GM13977 (cell line): ENCODE measurements around the gene ZNHIT3.

ENCODE experiments used
- DNase-seq: peaks from one replicate; pipeline ENCODE4 v3.0.0; 2012; ENCODE audit warnings: low spot score
- in situ Hi-C: fragments of 300-500 bp; cut with MboI; formaldehyde crosslinking; loops from one replicate; pipeline ENCODE4 v1.12.0; 2022; ENCODE audit warnings: low sequenced_read_pairs, low pct_unique_long_range_greater_than_20kb, mixed read lengths, inconsistent platforms; ENCODE audit not compliant: unreplicated experiment
- TF ChIP-seq, protein P1 (sequence below): IDR thresholded peaks from 2 replicates; pipeline ENCODE4 v1.5.1; 2012; ENCODE audit warnings: mild to moderate bottlenecking, control low read depth; ENCODE audit not compliant: insufficient read depth; ENCODE audit errors: extremely low read depth, missing control alignments

The ZNHIT3 gene

DNA sequence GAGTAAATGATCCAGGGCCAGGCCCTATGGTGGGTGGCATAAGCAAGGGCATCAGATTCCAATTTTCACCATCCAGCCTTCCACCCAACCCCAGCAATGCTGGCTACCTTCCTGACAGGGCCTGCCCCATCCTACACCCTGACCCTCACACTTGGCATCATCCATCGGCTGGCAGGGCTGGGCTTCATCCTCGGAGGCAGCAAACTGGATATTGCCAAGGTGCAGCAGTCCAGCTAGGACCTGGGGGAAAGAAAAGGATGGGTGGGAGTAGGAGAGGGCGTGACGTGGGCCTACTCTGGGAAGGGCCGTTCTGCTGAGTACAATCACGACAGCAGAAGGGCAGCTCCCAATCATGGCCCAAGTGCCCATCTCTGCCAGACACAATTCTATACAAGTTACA, 24.7 kb downstream of the ZNHIT3 start:
- TF ChIP-seq, protein P1, sequence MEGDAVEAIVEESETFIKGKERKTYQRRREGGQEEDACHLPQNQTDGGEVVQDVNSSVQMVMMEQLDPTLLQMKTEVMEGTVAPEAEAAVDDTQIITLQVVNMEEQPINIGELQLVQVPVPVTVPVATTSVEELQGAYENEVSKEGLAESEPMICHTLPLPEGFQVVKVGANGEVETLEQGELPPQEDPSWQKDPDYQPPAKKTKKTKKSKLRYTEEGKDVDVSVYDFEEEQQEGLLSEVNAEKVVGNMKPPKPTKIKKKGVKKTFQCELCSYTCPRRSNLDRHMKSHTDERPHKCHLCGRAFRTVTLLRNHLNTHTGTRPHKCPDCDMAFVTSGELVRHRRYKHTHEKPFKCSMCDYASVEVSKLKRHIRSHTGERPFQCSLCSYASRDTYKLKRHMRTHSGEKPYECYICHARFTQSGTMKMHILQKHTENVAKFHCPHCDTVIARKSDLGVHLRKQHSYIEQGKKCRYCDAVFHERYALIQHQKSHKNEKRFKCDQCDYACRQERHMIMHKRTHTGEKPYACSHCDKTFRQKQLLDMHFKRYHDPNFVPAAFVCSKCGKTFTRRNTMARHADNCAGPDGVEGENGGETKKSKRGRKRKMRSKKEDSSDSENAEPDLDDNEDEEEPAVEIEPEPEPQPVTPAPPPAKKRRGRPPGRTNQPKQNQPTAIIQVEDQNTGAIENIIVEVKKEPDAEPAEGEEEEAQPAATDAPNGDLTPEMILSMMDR, result no peak
- no peak for DNase-seq
- in situ Hi-C loops, result no loop called here

DNA sequence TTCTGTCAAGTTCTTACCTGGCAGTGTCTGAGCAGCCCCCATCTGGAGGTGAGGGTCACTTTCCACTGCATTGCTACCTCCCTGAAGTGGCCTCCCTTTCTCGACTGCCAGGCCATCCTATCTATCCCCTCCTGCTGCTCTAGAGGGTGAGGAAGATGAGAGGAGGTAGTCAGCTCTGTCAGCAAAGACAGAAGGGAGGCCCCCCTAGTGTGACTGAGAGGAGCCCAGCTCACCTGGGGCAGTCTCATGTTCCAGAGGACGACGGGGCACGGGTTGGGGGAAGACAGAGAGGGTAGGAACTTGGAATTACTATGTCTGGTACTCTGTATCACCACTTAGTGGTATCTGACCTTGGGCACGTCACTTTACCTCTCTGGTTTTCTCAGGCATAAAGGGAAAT, 26.2 kb downstream of the ZNHIT3 start:
- TF ChIP-seq, protein P1, result no peak
- no peak for DNase-seq
- in situ Hi-C loops, result no loop called here

DNA sequence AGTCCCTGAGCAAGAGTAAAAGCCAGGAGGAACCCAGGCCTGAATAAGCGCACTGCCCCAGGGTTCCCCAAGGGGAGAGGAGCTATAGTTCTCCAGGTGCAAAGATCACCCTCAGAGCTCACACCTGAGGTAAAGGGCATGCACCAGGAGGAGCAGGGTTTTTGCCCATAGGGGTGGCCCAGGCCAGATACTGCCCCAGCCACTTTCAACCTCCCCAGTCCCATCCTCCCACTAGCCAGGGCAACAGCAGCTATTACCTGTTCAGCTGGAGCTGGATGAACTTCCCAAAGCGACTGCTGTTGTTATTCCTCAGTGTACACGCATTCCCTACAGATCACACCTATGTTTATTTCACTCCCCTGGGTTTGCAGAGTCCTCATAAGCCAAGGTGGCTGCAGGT, 28.4 kb downstream of the ZNHIT3 start:
- DNase-seq, result no peak
- TF ChIP-seq, protein P1, result no peak
- in situ Hi-C loops, result no loop called here

DNA sequence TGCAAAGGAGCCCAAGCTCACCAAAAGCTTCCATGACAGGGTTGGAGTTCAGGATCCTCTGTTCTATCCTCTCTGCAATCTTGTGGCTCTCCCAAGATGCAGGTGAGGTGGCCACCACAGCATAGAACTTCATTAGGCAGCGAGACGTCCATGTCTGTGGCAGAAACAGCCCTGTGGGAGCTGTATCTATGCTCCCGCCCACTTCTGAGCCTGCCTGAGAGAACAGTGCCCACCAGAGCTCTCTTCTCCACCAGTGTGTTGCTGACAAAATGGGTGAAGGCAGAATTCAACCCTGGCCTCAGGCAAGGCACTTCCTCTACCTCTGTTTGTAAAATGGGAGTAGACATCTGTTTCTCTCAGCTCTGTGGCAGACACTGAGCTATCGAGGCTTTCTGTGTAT, 29.4 kb downstream of the ZNHIT3 start:
- TF ChIP-seq, protein P1, result no peak
- in situ Hi-C loops, result no loop called here

DNA sequence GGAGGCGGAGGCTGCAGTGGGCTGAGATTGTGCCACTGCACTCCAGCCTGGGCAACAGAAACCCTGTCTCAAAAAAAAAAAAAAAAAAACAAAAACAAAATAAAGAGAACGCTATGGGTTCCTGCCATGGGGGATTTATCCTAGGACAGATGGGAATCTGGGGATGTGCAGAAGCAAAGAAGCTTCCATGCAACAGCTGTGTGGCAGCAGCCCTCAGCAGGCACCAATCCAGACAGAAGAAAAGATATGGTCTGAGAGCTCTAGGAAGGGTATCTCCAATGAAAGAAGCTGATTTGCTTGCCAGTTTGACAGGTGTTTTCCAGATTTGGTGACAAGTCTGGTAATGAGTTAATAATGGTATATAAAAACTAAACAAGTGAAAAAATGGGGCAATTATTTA, 36.6 kb downstream of the ZNHIT3 start:
- no peak for DNase-seq
- in situ Hi-C loops, result no loop called here
- TF ChIP-seq, protein P1, result no peak

More for the DNA sequence above, 29.4 kb downstream of the ZNHIT3 start:
- DNase-seq, result no peak

DNA sequence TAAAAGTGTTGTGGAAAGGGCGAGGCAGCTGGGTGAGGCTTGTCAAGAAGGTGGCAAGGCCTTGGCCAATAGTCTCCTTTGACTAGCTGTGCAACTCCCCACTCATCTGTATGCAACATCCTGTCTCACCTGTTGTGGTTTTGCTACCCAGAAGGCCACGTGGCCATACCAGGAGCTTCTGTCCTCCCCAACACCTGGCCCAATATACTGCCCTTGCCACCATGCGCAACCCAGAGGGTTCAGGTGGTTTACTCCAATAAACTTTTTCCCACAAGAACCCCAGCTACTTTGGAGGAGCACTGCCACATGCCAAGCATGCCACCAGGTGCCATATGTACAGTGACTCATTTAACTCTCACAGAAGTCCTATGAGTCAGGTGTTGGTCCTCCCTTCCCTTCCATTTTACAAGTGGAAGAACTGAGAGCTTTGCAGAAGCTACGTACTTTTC, 38.0 kb downstream of the ZNHIT3 start:
- in situ Hi-C loops, result no loop called here
- DNase-seq, result no peak
- TF ChIP-seq, protein P1, result no peak

DNA sequence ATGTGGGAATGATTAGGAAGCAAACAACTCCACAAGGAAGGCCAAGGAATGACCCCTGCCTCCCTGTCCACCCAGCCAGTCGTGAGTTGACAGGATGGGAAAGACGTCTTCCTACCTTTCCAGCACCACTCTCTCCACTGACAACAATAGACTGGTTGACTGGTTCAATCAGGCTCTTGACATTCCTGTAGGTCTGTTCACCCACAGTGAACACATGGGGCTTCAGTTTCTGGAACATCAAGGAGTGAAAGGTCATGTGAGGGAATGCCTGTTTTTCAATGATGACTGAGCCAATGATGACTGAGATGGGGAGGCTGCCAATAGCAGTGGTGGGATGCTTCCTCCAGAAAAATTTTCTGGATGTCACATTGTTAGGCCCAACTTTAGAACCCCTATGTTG, 38.6 kb downstream of the ZNHIT3 start:
- in situ Hi-C loops, result no loop called here
- DNase-seq, result no peak
- TF ChIP-seq, protein P1, result no peak
